Kidney glomerular epithelial cell (primary cell): ENCODE results near the gene LACRT.
"Not testable (repeated sequence)": the region's sequence is repeated elsewhere in the genome, so short reads cannot be mapped to it uniquely, and the experiment has no call there.

Experiments
- DNase-seq: peaks from one replicate; lab custom pipeline; 2025; lab: John Stamatoyannopoulos, UW

LACRT gene

GRCh38 chr12:54634795-54635194 lies at the start of gene LACRT:
Gene LACRT (minus strand): TSS chr12:54634895. CDS start chr12:54634841, 54 bp downstream.
- no peak for DNase-seq

- DNase-seq: no peak
Observed at GRCh38 chr12:54683398-54683797, 48.7 kb upstream of the LACRT start.

GRCh38 chr12:54682674-54683073 lies 48.0 kb upstream of the LACRT start:
- DNase-seq: no peak

GRCh38 chr12:54680374-54680773 lies 45.7 kb upstream of the LACRT start:
- no peak for DNase-seq

- DNase-seq: no peak
Observed at GRCh38 chr12:54678131-54678530, 43.4 kb upstream of the LACRT start.

GRCh38 chr12:54667945-54668344 lies 33.2 kb upstream of the LACRT start:
- no peak for DNase-seq

- DNase-seq: no peak
Observed at GRCh38 chr12:54666008-54666407, 31.3 kb upstream of the LACRT start.

- DNase-seq: not testable (repeated sequence)
Observed at GRCh38 chr12:54665022-54665635, 30.4 kb upstream of the LACRT start.

- no peak for DNase-seq
Observed at GRCh38 chr12:54663603-54664002, 28.9 kb upstream of the LACRT start.

- peak; percentile 42 for DNase-seq
Observed at GRCh38 chr12:54662026-54662425, 27.3 kb upstream of the LACRT start.

GRCh38 chr12:54661048-54661447 lies 26.4 kb upstream of the LACRT start:
- no peak for DNase-seq

- DNase-seq: no peak
Observed at GRCh38 chr12:54660320-54660962, 25.7 kb upstream of the LACRT start.

- DNase-seq: peak; percentile 3
Observed at GRCh38 chr12:54658306-54659264, 23.9 kb upstream of the LACRT start.

- DNase-seq: peak; percentile 74
Observed at GRCh38 chr12:54657105-54657607, 22.5 kb upstream of the LACRT start.

- DNase-seq: no peak
Observed at GRCh38 chr12:54654926-54655325, 20.2 kb upstream of the LACRT start.

GRCh38 chr12:54653025-54653424 lies 18.3 kb upstream of the LACRT start:
- no peak for DNase-seq

- no peak for DNase-seq
Observed at GRCh38 chr12:54650889-54651288, 16.2 kb upstream of the LACRT start.

GRCh38 chr12:54650409-54650808 lies 15.7 kb upstream of the LACRT start:
- peak; percentile 43 for DNase-seq

- no peak for DNase-seq
Observed at GRCh38 chr12:54649825-54650224, 15.1 kb upstream of the LACRT start.

- no peak for DNase-seq
Observed at GRCh38 chr12:54648265-54648664, 13.6 kb upstream of the LACRT start, which contains the start of gene DCD. Gene DCD (minus strand): TSS chr12:54648365. CDS start chr12:54648303, 62 bp downstream.

- no peak for DNase-seq
Observed at GRCh38 chr12:54641554-54641953, 6.9 kb upstream of the LACRT start.

- no peak for DNase-seq
Observed at GRCh38 chr12:54641089-54641488, 6.4 kb upstream of the LACRT start.
